NCI-H345 treated with DMSO at 0.1 percent for 48 hours (cell line): ENCODE data around the gene COMMD2.

Source experiments
- DNase-seq: peaks from one replicate; lab custom pipeline; 2025; ENCODE audit not compliant: unreplicated experiment; lab: John Stamatoyannopoulos, UW

Gene COMMD2

DNA sequence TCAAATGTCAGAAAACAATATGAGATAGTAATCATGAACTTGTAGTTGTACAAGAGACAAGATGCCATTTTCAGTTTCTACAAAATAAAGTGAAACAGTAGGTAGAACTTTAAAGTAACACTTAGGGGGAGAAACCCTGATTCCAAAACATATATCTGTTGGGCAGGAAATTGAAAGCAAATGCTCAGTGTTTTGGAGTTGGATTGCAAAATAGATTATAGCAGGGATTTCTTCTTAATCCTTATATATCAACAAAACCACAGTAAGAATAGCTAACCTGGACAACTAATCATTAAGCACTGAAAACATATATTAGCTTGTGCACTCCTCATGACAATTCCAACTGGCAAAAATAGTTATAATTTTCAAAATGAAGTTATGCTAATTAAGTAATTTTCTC is 46.9 kb downstream of the COMMD2 start:
- DNase-seq, result no peak

DNA sequence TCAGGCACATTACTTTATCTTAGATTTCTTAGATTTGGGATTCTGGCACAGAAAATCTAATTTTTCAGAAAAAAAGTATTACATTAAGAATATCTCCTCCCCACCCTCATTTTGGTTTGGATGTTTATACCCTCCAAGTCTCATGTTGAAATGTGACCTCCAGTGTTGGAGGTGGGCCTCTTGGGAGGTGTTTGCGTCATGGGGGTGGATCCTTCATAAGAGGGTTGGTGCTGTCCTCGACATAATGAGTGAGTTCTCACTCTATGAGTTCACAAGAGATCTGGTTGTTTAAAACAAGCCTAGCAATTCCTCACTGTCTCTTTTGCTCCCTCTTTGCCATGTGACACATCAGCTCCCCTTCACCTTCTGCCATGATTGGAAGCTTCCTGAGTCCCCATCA is 48.8 kb downstream of the COMMD2 start:
- DNase-seq, result no peak

DNA sequence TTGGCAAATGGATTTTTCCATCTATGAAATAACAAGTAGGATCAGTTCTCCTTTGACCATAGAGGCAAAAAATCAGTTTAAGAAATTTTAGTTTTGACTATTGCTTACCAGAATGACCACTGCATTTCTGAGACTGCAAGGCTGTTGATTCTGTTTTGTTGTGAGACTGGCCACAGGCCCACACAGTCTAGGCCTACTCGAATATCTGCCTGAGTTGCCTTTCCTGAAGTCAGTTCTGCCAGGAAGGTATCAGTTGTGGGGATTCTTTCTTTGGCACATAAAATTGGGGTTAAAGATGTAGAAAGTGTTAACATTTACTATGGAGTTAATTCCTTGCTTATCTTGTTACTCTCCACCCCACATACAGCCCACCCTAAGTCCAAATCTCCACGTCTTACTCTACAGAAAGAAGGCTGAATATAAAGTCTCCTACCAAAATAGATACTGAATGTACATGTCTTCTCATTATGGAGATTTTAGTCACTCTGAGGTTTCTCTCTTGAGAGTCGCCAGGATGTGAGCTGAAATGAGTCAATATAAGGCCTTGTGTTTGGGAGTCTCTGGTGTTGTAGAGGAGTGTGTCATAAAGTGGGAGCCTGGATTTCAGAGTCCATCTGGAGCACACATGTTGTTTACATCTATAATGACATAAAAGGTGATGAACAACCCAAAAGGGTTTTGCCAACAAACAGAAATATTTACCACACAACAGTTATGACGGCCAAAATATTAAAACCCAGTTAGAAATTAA is 49.4 kb downstream of the COMMD2 start:
- DNase-seq, result no peak

DNA sequence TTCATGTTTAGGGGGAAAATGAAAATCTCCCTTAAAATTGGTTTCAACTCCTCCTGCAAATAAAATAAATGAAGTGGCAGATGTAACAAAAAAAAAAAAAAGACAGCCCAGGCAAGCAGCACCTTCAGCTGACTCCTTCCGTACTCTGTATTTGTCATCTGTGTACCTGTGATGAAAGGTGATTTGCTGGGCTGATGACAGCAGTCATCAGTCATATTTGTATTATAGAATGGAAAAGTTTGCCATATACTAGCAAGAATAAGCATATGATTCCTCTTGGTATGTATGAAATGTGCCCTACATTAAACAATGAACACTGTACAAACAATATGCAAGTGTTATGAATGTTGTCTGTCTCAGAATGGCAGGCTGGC is 50.3 kb downstream of the COMMD2 start:
- no peak for DNase-seq

DNA sequence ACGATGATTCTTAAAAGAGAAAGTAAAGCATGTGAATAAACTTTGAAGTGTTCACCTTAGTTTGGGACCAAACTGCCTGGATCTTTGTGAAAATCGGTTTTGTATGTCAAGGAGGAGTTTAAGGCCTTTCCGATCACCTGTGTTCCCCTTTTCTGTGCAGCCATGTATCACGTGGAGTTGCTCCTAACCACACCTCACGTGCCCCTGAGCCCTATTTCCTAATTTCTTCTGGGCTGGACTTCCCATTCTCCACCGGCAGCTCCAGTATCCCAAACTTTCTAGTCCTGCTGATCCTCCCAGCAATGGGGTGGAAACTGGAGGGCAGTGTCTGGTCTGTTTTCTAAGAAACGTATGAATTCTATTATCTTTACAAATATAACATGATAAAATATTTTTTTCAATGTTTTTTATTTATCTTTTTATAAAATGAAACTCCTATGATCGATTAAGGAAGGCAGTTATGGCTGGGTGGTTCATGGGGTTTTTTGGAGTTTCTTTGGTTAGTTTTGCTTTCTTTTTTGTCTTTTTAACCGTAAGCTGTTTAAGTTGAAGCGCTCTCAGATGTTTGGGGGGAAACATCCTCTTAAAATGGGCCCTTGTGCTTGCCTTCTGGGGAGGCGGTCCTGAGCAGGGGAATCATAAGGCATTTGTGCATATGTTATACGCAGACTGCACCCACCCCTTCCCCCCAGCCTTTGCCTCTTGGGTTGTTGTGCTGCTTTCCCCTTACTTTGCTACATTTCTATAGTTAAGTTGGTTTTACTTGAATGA is 50.9 kb downstream of the COMMD2 start:
- DNase-seq, result no peak
